Trophoblast cell (in vitro differentiated cells and primary cell): ENCODE results near the gene FBXO42.
A peak's percentile ranks its signal among the peaks of the same experiment; 100 is the strongest.

Experiments used
- DNase-seq, 2 donors: peaks; one replicate each; pipeline ENCODE4 v3.0.0-alpha.2; 2016
- H2AFZ ChIP-seq: 2 replicates; pipeline ENCODE4 v1.6.1; 2013; ENCODE audit warnings: low read length, moderate library complexity, mild to moderate bottlenecking; ENCODE audit not compliant: insufficient read depth, poor library complexity
- H2AK5ac ChIP-seq: 2 replicates; pipeline ENCODE4 v1.6.1; 2013; ENCODE audit warnings: mild to moderate bottlenecking, low read length
- H2BK120ac ChIP-seq: 2 replicates; pipeline ENCODE4 v1.6.1; 2013; ENCODE audit warnings: low read length, mild to moderate bottlenecking, moderate library complexity; ENCODE audit not compliant: insufficient read depth, poor library complexity
- H2BK12ac ChIP-seq: 2 replicates; pipeline ENCODE4 v1.6.1; 2013; ENCODE audit warnings: mild to moderate bottlenecking, low read length, moderate library complexity
- H2BK5ac ChIP-seq: 2 replicates; pipeline ENCODE4 v1.6.1; 2013; ENCODE audit warnings: low read length, low read depth, moderate library complexity, mild to moderate bottlenecking; ENCODE audit not compliant: poor library complexity
- H3K14ac ChIP-seq: 2 replicates; pipeline ENCODE4 v1.6.1; 2013; ENCODE audit warnings: mild to moderate bottlenecking, low read length
- H3K18ac ChIP-seq: 2 replicates; pipeline ENCODE4 v1.6.1; 2013; ENCODE audit warnings: mild to moderate bottlenecking, low read length
- H3K23ac ChIP-seq: 2 replicates; pipeline ENCODE4 v1.6.1; 2013; ENCODE audit warnings: low read length
- H3K27ac ChIP-seq: 2 replicates; pipeline ENCODE4 v1.5.1; 2013; ENCODE audit warnings: low read depth, mild to moderate bottlenecking, inconsistent platforms, low read length, moderate library complexity
- H3K27me3 ChIP-seq: 2 replicates; pipeline ENCODE4 v1.6.1; 2013; ENCODE audit warnings: inconsistent platforms, mild to moderate bottlenecking, low read length, moderate library complexity; ENCODE audit not compliant: insufficient read depth
- H3K36me3 ChIP-seq, 2 experiments: 1 replicate in 1 of 2; 2 replicates in 1 of 2; pipeline ENCODE4 v1.6.1; 2013; ENCODE audit warnings: low read length in 2 of 2, mild to moderate bottlenecking in 2 of 2, moderate library complexity in 1 of 2; ENCODE audit not compliant: insufficient read depth in 2 of 2, control insufficient read depth in 1 of 2
- H3K4ac ChIP-seq: 2 replicates; pipeline ENCODE4 v1.6.1; 2013; ENCODE audit warnings: low read depth, mild to moderate bottlenecking, low read length, moderate library complexity
- H3K4me1 ChIP-seq, 2 experiments: 1 replicate in 1 of 2; 2 replicates in 1 of 2; pipeline ENCODE4 v1.6.1; 2013; ENCODE audit warnings: low read length in 2 of 2, mild to moderate bottlenecking in 2 of 2, moderate library complexity in 1 of 2; ENCODE audit not compliant: insufficient read depth in 2 of 2, control insufficient read depth in 1 of 2
- H3K4me2 ChIP-seq: 2 replicates; pipeline ENCODE4 v1.6.1; 2013; ENCODE audit warnings: inconsistent platforms, mild to moderate bottlenecking, low read length, moderate library complexity
- H3K4me3 ChIP-seq: 2 replicates; pipeline ENCODE4 v1.5.1; 2013; ENCODE audit warnings: mild to moderate bottlenecking, low read depth, low read length, inconsistent platforms
- H3K79me1 ChIP-seq: one replicate; pipeline ENCODE4 v1.6.1; 2013; ENCODE audit warnings: low read length
- H3K79me2 ChIP-seq: 2 replicates; pipeline ENCODE4 v1.6.1; 2013; ENCODE audit warnings: low read length, mild to moderate bottlenecking; ENCODE audit not compliant: control insufficient read depth, insufficient read depth, poor library complexity
- H3K9ac ChIP-seq: 2 replicates; pipeline ENCODE4 v1.6.1; 2013; ENCODE audit warnings: mild to moderate bottlenecking, low read length
- H3K9me3 ChIP-seq: 2 replicates; pipeline ENCODE4 v1.6.1; 2013; ENCODE audit warnings: low read depth, mild to moderate bottlenecking, control low read depth, inconsistent platforms, low read length; ENCODE audit not compliant: insufficient read depth
- H4K12ac ChIP-seq: 2 replicates; pipeline ENCODE4 v1.6.1; 2013; ENCODE audit warnings: low read depth, mild to moderate bottlenecking, low read length, moderate library complexity
- H4K8ac ChIP-seq: 2 replicates; pipeline ENCODE4 v1.6.1; 2013; ENCODE audit warnings: low read depth, mild to moderate bottlenecking, low read length, moderate library complexity
- H4K91ac ChIP-seq: one replicate; pipeline ENCODE4 v1.6.1; 2013; ENCODE audit warnings: low read depth, mild to moderate bottlenecking, low read length, moderate library complexity
- WGBS: extraction: QIAGEN DNeasy Blood & Tissue Kit; methylation state at CpG from one replicate; pipeline ENCODE4 v1.1.7; 2013; ENCODE audit warnings: missing lambda C conversion rate; ENCODE audit not compliant: insufficient read length, insufficient coverage; ENCODE audit errors: extremely low coverage; 5-methylcytosine and 5-hydroxymethylcytosine counted together

FBXO42 gene

DNA sequence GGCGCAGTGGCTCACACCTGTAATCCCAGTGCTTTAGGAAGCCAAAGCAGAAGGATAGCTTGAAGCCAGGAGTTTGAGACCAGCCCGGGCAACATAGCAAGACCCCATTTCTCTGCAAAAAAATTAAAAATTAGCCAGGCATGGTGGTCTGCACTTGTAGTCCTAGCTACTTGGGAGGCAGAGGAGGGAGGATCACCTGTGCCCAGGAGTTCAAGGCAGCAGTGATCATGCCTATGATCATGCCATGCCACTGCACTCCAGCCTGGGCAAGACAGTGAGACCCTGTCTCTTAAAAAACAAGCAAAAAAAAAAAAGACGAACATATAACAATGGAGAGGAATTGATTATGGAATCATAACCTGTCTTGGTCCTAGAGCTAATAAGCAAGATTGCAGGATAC is 45.1 kb downstream of the FBXO42 start:
- no CpG with 5 or more reads among the region's 3 CpGs for WGBS
- Histone ChIP-seq H3K27me3 (no peaks in the 10 kb centered on the region), H3K4ac (no peak overlapping the region)

DNA sequence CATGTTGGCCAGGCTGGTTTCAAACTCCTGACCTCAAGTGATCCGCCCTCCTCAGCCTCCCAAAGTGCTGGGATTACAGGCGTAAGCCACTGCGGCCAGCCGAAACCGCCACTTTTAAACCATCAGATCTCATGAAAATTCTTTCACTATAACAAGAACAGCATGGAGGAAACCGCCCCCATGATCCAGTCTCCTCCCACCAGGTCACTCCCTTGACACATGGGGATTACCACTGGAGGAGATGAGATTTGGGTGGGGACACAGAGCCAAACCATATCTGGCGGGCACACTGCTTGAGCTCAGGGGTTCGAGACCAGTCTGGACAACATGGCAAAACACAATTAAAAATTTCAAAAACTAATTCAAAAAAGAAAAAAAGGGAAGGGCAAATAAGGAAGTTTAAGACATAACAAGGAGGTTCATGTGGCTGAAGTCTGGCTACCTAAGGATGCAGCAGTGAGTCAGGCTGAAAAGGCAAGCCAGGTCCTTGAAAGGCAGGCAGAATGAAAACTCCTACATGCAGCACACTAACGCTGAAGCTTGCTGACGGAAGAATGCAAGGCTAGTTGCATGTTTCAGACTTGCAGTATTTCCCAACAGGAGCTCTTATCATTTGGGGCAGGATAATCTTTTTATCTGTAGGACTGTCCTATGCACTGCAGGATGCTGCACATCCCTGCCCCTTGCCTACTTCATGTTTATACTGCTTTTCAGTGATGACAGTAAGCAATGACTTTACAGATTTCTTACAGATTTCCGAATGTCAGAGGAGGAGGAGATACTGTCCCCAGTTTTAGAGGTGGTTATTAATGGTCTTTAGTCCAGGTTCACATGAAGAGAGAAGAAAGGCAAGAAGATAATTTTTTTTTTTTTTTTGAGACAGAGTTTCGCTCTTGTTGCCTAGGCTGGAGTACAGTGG is 49.3 kb downstream of the FBXO42 start:
- H2BK5ac ChIP-seq, result no peak overlapping the region
- H3K27me3 ChIP-seq, result no peaks in the 10 kb centered on the region
- H2AFZ ChIP-seq, result no peak overlapping the region
- no peaks in the 10 kb centered on the region for H3K79me2 ChIP-seq
- H3K14ac ChIP-seq, result no peak overlapping the region
- no peak overlapping the region for H2AK5ac ChIP-seq
- no peak overlapping the region for H3K23ac ChIP-seq
- no peak overlapping the region for H4K12ac ChIP-seq
- no CpG with 5 or more reads among the region's 12 CpGs for WGBS
- H3K4me3 ChIP-seq, result no peak overlapping the region
- H4K8ac ChIP-seq, result no peak overlapping the region
- no peak overlapping the region for H3K27ac ChIP-seq
- H4K91ac ChIP-seq, result no peak overlapping the region
- peaks cover 16 to 18% of the 10 kb centered on the region in 2 experiments for H3K36me3 ChIP-seq
- no peak overlapping the region for H3K4me2 ChIP-seq
- no peaks in the 10 kb centered on the region for H3K79me1 ChIP-seq
- peak in 1 of 2 donors; percentile 57 for DNase-seq
- H3K4ac ChIP-seq, result no peak overlapping the region
- no peak overlapping the region for H3K9ac ChIP-seq
- no peaks in the 10 kb centered on the region for H3K4me1 ChIP-seq
- H2BK12ac ChIP-seq, result no peak overlapping the region
- H3K9me3 ChIP-seq, result no peaks in the 10 kb centered on the region
- H2BK120ac ChIP-seq, result no peak overlapping the region
- H3K18ac ChIP-seq, result no peak overlapping the region

More for the DNA sequence above, 45.1 kb downstream of the FBXO42 start:
- Histone ChIP-seq H3K14ac (no peak overlapping the region), H3K79me2 (no peaks in the 10 kb centered on the region), H3K9ac (no peak overlapping the region), H2BK5ac (no peak overlapping the region), H3K79me1 (no peaks in the 10 kb centered on the region), H2AFZ (no peak overlapping the region), H3K23ac (no peak overlapping the region), H2BK120ac (no peak overlapping the region), H3K4me1 (no peaks in the 10 kb centered on the region), H3K9me3 (no peaks in the 10 kb centered on the region), H4K8ac (no peak overlapping the region), H2BK12ac (no peak overlapping the region), H3K4me3 (no peak overlapping the region), H4K12ac (no peak overlapping the region), H3K36me3 (peaks cover 23 to 27% of the 10 kb centered on the region in 2 experiments), H3K18ac (no peak overlapping the region), H2AK5ac (no peak overlapping the region), H3K27ac (no peak overlapping the region), H4K91ac (no peak overlapping the region), H3K4me2 (no peak overlapping the region)
- no peak for DNase-seq

DNA sequence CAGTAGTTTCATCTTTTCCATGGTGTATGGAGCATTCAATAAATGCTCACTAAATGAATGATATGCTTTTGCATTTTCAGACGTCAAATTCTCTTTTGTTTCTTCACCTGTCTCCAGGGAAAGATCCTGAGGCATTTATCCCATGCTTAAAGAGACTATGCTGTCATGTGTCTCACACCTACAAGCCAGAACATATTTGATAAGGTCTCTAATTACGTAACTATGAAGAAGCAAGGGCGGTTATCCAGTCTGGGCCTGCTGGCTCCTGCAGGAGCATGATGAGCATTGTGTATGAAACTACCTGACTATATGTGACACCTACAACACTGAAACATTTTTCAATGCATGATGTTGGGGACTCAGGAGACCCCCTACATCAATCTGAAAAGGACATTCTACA is 51.8 kb downstream of the FBXO42 start:
- Histone ChIP-seq H3K9ac (no peak overlapping the region), H3K14ac (no peak overlapping the region), H3K79me1 (no peaks in the 10 kb centered on the region), H3K27ac (no peak overlapping the region), H3K4me1 (no peaks in the 10 kb centered on the region), H4K8ac (no peak overlapping the region), H2BK120ac (no peak overlapping the region), H3K18ac (no peak overlapping the region), H4K12ac (no peak overlapping the region), H3K9me3 (no peaks in the 10 kb centered on the region), H2BK12ac (no peak overlapping the region), H3K4ac (no peak overlapping the region), H3K36me3 (peaks cover 15 to 16% of the 10 kb centered on the region in 2 experiments), H3K4me2 (no peak overlapping the region), H2AK5ac (no peak overlapping the region), H3K4me3 (no peak overlapping the region), H3K79me2 (no peaks in the 10 kb centered on the region), H3K23ac (no peak overlapping the region), H2AFZ (no peak overlapping the region), H4K91ac (no peak overlapping the region), H2BK5ac (no peak overlapping the region), H3K27me3 (no peaks in the 10 kb centered on the region)
- no CpG with 5 or more reads among the region's 3 CpGs for WGBS
- DNase-seq, result peak; percentile 24 to 60

DNA sequence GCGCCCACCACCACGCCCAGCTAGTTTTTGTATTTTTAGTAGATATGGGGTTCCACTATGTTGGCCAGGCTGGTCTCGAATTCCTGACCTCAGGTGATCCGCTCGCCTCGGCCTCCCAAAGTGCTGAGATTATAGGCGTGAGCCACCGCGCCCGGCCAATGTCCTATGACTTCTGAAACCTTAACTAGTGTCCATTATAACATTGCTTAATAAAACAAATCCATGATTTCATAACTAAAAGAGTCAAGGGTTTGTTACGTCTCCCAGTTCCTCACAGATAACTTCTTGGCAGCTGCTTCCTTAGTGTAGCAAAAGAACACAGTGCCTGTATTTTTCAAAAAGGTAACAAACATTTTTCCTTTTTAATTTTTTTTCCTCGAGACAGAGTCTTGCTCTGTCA is 53.6 kb downstream of the FBXO42 start:
- no peak for DNase-seq
- no peak overlapping the region for H4K12ac ChIP-seq
- no peak overlapping the region for H2AK5ac ChIP-seq
- H3K36me3 ChIP-seq, result peaks cover 7 to 12% of the 10 kb centered on the region in 2 experiments
- H2AFZ ChIP-seq, result no peak overlapping the region
- no peaks in the 10 kb centered on the region for H3K79me2 ChIP-seq
- WGBS, result no CpG with 5 or more reads among the region's 12 CpGs
- no peaks in the 10 kb centered on the region for H3K4me1 ChIP-seq
- H2BK12ac ChIP-seq, result no peak overlapping the region
- no peak overlapping the region for H3K4me3 ChIP-seq
- no peak overlapping the region for H3K23ac ChIP-seq
- no peaks in the 10 kb centered on the region for H3K27me3 ChIP-seq
- H3K9me3 ChIP-seq, result no peaks in the 10 kb centered on the region
- H3K18ac ChIP-seq, result no peak overlapping the region
- no peak overlapping the region for H3K4me2 ChIP-seq
- H4K8ac ChIP-seq, result no peak overlapping the region
- no peak overlapping the region for H3K9ac ChIP-seq
- no peak overlapping the region for H4K91ac ChIP-seq
- H3K4ac ChIP-seq, result no peak overlapping the region
- H3K79me1 ChIP-seq, result no peaks in the 10 kb centered on the region
- H2BK5ac ChIP-seq, result no peak overlapping the region
- H3K27ac ChIP-seq, result no peak overlapping the region
- H3K14ac ChIP-seq, result no peak overlapping the region
- H2BK120ac ChIP-seq, result no peak overlapping the region
